ENCODE results near the gene DDX10.

The DDX10 gene

DNA sequence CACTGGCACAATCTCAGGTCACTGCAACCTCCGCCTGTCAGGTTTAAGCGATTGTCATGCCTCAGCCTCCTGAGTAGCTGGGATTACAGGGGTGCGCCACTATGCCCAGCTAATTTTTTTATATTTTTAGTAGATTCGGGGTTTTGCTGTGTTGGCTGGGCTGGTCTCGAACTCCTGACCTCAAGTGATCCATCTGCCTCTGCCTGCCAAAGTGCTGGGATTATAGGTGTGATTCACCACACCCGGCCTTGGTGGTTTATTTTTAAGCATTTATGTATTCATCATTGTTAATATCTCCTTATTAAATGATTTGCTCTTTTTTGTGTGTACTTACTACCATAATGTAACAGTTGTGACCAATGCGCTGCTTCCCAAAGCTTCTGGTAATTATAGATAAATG is 171.7 kb downstream of the DDX10 start:
- DNase-seq: no peak

DNA sequence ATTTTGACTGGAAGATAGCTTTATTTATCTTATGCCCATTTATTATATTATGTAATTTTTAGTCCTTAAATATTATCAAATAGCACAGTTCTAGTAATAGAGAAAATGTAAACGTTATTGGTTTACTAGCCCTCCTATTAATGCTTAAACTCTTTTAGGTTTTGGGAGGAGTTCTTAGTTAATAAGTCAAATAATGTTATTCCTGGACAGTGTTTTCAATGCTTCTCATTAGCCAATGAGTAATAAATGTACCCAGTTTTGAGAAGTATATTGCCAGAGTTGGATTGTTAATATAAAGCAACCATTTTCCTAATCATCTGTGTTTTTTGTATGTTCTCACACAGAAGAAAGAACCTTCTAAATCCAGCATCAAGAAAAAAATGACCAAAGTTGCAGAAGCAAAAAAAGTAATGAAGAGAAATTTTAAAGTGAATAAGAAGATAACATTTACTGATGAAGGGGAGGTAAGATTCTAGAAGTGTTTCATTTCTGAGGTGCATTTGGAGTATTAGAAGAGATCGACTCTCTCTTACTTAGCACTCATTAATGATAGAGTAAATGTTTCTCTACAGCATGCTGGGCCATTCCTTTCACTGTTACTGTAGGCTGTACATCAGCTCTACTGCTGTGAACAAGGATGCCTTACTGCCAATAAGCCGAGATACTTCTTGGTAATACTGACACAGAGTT is 173.4 kb downstream of the DDX10 start:
- no peak for DNase-seq

DNA sequence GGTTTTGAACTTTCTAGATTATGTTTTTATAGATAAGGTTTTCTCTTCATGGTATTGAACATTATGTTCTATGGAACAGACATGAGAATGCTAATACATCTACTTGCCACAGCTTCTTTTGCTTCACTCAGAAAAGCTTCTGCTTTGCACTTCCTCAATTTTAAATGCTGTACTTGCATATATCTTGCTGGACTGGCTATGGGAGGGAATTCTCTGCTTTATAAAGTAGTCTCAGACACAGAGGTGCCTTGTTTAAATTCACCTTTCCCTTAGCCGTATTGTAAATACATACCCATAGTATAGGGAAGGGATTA is 173.9 kb downstream of the DDX10 start:
- DNase-seq: no peak

DNA sequence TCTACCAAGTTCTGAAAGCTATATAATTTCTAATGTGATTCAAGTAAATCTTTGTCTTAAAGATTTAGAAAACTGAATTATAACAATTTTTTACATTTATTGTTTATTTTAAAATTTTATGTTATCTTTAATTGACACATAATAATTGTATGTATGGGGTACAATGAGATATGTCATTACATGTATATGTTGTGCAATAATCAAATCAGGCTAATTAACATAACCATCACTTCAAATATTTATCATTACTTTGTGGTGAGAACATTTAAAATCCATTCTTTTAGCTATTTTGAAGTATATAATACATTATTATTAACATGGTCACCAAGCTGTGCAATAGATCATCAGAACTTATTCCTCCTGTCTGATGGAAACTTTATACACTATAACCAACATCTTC is 181.1 kb downstream of the DDX10 start:
- no peak for DNase-seq

DNA sequence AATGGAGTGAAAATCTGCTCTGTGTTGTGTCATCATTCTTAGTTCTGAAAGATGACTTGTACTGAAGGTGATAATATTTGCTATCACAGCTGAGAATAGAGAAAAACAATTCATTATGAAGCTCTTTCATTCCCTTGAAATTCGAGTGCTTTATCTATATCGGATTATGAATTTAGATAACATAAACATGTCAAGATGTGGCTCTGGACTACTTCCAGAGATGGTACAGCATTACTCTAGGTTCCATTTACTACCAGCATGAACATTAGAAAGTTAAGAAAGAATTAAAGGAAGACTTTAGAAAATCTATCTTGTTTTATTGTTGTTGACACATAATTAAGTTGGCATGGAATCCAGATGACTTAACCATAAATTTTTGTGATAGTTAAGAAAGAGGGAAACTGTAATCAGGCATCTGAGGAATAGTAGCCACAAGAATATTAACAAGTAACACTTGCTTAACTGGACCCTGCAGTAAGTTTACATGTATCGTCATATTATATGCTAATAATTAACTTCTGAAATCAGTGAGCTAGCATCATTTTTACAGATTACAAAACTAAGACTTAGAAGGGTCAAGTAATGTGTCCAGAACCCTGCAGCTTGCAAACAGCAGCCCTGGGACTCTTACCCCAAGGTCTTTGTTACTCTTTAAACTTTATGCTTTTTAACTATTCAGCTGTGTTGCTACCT is 182.6 kb downstream of the DDX10 start:
- no peak for DNase-seq

DNA sequence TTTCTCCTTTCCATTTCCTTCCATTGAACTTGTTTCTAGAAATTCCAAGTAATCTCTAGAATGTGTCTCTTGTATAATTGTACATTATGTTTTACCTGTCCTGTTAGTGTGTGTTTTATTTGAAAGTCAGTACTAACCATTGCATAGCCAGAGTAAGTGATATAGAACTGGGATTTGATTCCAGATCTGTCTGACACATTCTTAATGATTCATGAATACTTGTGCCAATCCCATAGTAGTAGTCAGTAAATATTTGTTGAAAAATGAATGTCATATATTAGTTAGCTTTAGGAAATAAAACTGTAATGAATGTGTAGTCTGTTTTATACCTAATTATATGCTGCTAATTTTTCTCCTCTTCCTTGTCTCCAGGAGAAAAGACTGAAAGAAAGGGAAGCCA is 186.9 kb downstream of the DDX10 start:
- DNase-seq: no peak

DNA sequence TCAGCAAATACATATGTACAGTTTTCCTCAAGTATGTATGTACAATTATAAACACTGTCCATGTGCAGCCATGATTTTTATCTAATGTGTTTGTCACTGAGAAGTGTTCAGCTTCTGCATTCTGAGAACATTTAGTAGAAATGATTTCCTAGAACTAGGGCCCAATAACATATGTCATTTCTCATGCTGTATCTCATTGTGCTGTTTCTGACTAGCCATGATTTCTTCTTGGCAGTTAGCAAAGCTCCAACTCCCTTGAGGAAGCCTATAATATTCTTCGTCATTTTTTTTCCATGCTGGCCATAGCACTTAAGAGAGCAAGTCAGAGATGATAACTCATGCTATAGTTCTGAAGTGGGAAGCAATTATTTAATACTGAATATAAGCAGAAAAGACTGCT is 187.8 kb downstream of the DDX10 start:
- DNase-seq: no peak

DNA sequence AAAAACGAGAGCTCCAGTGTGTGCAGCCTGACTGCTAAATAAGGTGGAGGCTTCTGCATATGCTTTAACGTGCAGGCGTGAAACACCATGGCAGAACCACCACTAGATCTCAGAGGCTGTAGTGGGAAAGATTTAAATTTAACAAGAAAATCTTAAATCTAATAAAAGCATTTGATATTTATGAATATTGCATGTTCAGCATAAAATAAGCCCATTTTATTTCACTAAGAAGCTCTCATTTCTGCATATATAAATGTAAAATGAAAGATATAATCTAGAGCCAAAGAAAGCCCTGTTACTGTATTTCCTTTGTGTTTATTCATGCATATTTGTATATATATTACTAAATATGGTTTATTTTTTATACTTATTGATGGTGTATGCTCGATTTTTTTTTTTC is 188.3 kb downstream of the DDX10 start:
- DNase-seq: no peak

DNA sequence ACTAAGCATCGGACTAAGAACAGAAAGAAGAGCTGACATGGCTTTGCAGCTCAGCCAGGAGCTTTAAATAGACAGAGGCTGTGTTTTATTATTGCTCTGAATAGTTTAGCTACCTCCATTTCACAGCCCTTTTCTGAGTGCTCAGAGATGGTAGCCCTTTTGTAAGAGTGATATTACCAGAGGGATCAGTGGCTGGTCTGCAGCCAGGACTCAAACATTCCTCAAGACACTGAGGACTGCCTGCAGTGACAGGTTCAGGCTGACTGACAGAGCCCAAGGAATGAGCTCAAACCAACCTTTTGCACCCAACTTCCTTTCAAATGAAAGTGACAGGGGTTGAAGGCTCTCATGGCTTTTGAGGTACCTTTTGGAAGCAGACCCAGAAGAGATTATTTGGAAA is 189.0 kb downstream of the DDX10 start:
- DNase-seq: peak; percentile 53

DNA sequence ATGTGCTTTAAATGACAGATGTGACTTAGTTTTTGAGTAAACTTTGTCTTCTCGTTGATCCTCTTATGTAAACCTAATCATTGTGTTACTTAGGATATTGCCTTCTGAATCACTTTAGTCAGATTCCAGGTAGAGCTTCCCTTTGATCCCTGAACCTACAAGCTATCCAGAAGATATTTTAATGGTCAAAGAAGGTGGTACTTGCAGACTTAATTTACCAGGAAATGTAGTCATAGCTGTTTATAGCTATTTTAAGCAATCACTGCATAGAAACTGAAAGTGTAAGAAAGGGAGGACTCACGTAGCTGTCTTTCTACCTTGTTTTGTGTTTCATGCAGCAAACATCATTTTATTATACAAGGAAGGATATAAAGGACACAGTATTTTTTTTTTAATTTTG is 189.5 kb downstream of the DDX10 start:
- DNase-seq: peak; percentile 47

DNA sequence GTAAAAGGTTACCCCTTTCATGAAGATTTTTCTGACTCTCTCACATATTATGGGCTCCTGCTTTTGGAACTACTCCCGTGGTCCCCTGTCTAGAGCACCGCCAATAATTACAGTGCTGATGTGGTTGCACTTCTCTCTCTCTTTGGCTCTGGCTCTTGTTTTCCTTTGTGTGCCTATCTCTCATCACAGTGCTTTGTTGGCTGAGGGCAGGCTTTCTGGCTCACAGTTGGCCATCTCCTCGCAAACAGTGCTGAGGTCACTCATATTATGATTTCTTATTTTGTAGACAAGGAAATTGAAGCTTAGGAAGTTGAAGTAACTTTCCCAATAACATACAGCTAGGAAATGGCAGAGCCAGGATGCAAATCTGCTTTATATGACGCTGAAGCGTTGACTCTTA is 192.5 kb downstream of the DDX10 start:
- no peak for DNase-seq

DNA sequence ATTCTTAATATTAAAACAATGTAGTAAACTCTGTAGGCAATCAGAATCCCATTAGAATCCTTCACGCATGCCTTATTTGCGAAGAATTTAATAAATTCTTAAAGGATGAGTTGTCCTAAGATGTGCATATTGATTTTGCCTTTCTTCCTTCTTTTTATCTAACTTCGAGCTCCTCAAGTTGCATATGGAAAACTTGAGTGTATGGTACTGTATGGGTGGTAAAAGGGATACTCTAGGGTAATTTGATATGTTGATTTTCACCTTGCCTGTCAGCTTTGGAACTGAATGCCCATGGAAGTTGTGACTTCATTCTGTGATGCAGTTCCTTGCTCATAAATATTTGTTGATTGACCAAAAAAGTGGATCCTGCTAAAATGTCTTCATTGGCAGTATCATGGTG is 193.8 kb downstream of the DDX10 start:
- DNase-seq: no peak

DNA sequence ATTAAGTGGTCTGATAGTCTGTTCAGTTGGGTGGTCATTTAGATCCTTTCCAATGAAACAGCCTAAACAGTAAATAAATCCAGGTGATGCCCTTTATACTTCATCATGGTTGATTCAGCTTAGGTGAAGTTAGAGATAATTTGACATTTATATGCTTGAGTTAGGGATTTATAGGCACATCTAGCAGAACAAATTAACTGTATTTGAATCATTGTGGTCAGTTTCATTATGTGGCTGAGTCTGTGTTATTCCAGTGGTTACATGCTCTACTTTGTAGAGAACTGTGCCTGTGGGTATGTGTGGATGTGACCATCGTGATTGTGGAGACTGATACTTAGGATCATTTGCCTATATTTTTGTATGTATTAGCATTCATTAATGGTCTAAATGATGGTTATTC is 194.6 kb downstream of the DDX10 start:
- DNase-seq: no peak

DNA sequence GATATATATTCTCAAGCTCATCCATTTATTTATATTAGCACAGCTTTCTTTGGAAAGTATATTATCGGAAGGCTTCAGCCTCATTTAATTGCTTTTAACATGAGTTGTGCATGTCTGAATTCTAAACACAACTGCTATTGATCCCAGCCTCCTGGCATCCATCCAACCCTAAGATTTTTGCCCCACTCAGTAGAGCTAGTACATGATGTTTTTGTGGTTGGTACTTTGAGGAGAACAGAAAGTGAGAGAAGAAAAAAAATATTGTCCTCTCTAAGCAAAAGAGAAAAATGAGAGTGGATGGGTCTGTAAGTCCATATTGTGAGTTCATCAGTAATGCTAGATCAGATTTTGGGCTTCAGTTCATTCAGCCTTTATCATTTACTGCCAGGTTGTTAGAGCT is 198.7 kb downstream of the DDX10 start:
- DNase-seq: no peak

DNA sequence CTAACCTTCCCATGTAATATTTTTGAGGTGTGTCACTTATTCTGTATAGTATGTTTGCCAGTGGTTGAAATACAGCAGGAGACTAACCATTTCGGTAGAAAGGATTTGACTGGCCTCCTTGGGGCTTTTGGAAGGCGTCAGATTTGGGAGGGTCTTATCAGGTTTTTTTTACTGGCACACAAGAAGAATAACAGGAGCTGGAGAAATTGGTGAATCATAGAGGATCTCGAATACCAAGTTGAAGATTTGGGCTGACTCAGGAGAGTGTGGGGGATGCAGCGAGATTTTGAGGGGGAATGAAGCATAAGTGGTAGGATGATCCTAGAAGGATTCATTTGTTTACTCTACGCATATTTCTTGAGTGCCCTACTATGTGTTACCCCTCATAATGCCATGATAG is 200.5 kb downstream of the DDX10 start:
- DNase-seq: no peak

DNA sequence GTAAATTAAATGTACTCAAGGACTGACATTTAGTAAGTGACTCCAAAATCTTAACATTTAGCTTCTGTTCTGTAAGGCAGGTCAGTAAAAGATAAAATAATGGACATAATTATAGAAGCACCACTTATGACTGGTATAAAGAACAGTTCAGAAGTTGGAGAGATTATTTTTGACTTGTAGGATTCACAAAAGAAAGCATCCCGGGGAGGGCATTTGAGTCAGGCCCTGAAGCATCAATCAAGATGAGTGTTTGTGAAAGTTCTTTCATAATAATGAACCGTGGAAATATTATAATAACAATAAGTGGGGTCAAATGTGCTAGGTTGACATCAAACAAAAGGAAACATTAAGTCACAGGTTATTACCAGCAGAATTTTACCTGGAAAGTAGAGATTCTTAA is 201.9 kb downstream of the DDX10 start:
- no peak for DNase-seq

DNA sequence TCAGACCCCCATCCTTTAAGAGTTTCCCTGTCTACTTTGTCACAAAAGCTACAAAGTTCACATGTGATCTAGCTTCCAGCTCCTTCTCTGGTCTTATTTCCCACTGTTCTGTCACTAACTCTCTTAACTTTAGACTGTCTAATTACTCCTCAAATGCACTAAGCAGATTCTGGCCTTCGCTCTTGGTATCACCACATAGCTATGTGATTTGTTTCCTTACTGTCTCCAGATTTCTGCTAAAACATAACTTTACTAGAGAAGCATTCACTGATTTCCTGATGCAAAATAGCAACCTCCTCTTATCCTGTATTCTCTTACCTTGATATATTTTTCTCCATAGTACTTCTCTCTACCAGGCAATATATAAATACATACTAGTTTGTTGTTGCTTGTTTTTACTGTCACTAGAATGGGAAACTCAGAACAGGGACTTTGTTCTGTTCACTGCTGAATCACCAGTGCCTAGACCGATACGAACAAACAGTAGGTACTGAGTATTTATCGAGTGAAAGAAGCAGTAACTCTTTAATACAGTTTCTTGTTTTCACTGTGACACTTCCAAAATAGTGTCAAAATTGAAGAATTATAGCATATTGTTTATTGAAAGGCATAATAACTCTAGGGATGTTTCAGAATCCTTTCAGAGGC is 205.6 kb downstream of the DDX10 start:
- no peak for DNase-seq

DNA sequence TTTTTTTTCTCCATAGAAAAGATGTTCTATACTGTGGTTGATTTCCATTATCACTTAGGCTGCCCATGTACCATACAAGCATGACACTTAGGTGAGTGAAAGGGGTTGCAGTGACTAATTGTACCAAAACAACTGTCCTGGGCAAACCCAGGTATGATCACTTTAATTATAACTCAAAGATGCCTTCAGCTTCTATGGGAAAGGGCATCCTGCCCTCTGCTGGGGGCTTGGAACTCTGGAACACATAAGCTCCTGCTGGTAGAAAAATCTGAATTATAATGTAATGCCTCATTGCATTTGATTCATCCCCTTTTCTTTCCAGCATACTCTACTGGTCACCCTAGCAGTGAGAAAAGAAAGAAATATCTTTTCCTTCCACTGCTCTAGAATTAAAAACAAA is 206.3 kb downstream of the DDX10 start:
- DNase-seq: peak; percentile 59

DNA sequence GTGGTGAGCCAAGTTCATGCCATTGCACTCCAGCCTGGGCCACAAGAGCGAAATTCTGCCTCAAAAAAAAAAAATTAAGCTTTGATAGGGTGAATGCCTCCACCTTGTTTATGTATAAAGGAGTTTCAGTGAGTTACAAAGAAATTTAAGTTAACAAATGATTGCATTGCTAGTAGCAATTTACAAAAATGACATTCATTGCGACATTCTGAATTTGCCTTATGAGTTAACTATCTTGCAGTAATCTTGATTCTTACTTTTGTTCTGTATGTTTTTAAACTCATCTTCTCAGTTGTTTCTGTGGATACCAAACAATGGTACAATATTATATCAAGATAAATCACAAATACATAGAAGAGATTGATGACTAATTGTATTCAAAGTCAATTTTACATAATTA is 207.0 kb downstream of the DDX10 start:
- no peak for DNase-seq

DNA sequence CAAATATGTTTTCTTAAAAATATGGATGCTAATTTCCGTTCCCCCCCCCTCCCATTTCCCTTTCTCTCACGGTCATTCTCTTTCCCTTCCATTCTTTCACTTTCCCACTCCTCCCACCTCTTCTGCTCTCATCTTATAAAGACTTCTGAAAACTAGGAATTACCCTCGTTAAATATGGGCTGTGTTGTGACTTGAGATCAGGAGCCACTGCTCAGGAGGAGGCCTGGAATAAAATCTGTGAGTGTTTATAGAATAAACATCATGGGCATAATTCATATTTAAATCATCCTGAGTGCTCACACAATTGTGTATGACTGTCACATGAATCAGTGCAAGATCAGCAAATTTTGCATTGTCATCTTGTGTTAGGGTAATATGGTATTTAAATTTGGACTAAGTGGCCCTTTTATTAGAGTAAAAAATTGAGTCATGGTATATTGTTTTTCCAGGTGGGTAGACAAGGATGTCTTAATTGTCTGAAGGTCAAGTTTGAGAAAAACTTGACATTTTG is 208.0 kb downstream of the DDX10 start:
- DNase-seq: no peak

DNA sequence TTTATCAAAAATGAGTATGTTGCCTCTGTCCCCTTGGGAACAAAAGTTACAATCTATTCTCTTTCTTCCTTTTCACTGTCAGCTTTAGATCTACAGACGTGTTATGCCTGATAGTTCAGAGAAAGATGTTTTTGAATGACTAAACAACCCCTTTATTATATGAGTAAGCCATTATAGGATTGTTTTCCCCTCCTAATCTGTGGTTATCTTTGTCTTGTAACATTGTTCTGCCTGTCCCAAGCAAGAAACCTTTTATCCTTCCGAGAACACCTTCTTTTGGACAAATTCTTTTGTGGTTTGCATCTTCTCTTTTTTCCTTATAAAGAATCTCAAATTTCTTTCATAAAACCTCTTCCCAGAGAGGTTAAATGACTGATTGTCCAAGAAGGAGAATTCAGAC is 208.4 kb downstream of the DDX10 start:
- no peak for DNase-seq

DNA sequence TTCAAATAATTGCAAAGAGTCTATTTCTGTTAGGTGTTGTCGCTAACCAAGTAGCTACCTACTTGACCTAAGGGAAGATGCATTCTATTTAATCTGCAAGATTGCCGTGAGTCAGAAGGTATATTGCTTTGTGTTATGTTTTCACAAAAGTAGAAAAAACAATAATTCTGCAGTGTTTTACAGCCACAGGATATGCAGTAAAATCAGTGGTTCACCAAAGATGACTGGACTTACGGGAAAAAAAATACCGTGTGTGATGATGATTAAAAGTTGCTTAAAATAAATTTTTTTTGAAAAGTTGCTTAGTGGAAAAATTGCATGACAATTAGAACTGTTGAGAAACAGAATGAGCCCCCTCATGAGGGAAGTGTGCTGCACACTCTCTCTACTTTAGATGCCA is 209.1 kb downstream of the DDX10 start:
- DNase-seq: no peak

DNA sequence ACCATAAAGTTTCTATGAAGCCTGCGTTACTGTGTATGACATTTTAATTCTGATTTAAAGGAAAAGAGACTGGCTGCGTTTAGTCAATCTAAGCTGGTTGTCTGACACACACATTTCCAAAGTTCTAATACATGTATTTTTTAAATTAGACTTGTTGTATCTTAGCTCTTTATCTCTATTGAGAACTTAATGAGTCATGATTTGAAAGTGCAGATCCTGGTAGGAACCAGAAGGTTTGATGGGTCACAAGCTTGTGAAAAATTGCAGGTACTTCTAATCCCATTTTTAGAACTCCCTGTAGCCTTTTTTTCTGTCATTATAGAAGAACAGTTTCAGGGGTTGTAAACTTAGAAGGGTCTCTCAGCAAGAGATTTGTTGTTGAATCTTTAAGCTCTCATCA is 210.3 kb downstream of the DDX10 start:
- no peak for DNase-seq

DNA sequence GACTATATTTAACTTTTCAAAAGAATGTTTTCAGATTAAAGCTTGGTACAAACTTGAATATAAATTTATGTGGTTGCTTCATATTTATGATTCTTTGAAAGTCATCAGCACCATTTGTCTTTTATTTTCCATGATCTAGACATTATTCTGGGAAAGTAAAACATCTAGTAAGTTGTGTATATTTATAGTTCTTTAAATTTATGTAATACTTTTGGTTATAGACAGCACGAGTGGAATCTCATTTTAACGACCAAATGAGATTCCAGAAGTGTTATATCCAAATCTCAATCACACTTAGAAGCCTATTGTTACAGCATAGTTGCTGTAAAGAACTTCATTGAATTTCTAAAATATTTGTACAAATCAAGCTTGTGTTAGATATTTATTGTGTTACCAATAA is 212.3 kb downstream of the DDX10 start:
- no peak for DNase-seq

DNA sequence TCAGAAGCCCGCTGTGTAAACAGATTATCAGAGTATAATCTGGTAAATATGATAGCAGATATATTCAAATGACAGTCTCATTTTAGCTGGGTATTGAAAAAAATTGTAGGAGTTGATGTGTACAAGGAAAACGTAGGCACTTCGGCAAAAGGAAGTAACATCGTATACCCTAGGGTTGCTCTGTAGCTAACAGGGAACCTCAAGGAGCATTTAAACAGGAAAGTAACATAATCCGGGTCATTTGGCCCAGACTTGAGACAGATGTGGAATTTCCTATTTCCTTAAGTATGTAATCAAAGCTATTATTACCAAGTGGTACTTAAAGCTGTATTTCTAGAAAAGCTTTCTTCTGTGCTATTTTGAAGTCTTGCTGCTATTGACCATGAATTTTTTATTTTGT is 215.6 kb downstream of the DDX10 start:
- DNase-seq: no peak

Measured in RPMI8226 (cell line).